Prostate gland (tissue), 2 donors: ENCODE measurements around the gene FKBP10. TPM values are rescaled to one million over a fixed set of nuclear protein-coding genes. Genes with fewer than 3 reads are reported as not detected.

ENCODE experiments used
- DNase-seq: peaks from one replicate; pipeline ENCODE4 v3.0.0-alpha.2; 2019; ENCODE audit warnings: low spot score
- H3K27ac ChIP-seq, 2 donors: fragments of 200-600 bp; sonication (generic); 2 replicates each; pipeline ENCODE4 v1.5.1; 2017 to 2019
- H3K27me3 ChIP-seq: fragments of 200-600 bp; sonication (generic); replicated peaks from 2 replicates; pipeline ENCODE4 v1.5.1; 2019; ENCODE audit not compliant: insufficient read depth
- H3K36me3 ChIP-seq, 2 donors: fragments of 200-600 bp; sonication (generic); 1 replicate in 1 of 2; 2 replicates in 1 of 2; pipeline versions ENCODE4 v1.5.1 to v1.8.1; 2017 to 2019
- H3K4me1 ChIP-seq: fragments of 200-600 bp; sonication (generic); replicated peaks from 2 replicates; pipeline ENCODE4 v1.5.1; 2019
- H3K4me3 ChIP-seq, 2 donors: fragments of 200-600 bp; sonication (generic); 2 replicates each; pipeline ENCODE4 v1.5.1; 2017 to 2019
- H3K9me3 ChIP-seq: fragments of 200-600 bp; sonication (generic); 2 replicates; pipeline ENCODE4 v1.5.1; 2017
- CTCF ChIP-seq, 4 experiments: fragments of 200-600 bp in 2 of 4; fragments of 450-650 bp in 2 of 4; sonication (generic) in 2 of 4; IDR thresholded peaks; 1 replicate in 3 of 4; 2 replicates in 1 of 4; pipeline ENCODE4 v1.5.1; 2016 to 2019; ENCODE audit warnings: antibody characterized with exemption in 4 of 4, mild to moderate bottlenecking in 2 of 4, moderate library complexity in 2 of 4
- POLR2A ChIP-seq: fragments of 450-650 bp; IDR thresholded peaks from one replicate; pipeline ENCODE4 v1.6.1; 2016; ENCODE audit warnings: antibody characterized with exemption, mild to moderate bottlenecking
- POLR2AphosphoS5 ChIP-seq: sonication (generic); formaldehyde crosslinking; IDR thresholded peaks from one replicate; pipeline ENCODE4 v1.6.1; 2017; ENCODE audit warnings: antibody characterized with exemption
- WGBS: methylation state at CpG from one replicate; pipeline ENCODE4 v1.1.5; 2018; 5-methylcytosine and 5-hydroxymethylcytosine counted together
- intact Hi-C: fragments of 100-400 bp; cut with DNase I; formaldehyde crosslinking; loops from one replicate; pipeline ENCODE4 v1.14.2; 2022
- total RNA-seq, 2 donors: library from RNA; depleted of rRNA; stranded (reverse); fragments of >200 nt; gene quantifications; one replicate each; pipeline ENCODE4 v1.1.0, GENCODE V29; 2016

The FKBP10 gene
- total RNA-seq, 2 donors from 2014 or later, result 24.5 to 50.2 TPM

- peaks cover 0 to 6% of the 10 kb centered on the region in 2 donors for H3K36me3 ChIP-seq
- H3K9me3 ChIP-seq, result no peaks in the 10 kb centered on the region
- no peaks in the 10 kb centered on the region for H3K4me1 ChIP-seq
- WGBS, result 81% methylated on average over 12 of the region's 12 CpGs
- H3K4me3 ChIP-seq, result no peak overlapping the region
- DNase-seq, result no peak
- H3K27me3 ChIP-seq, result no peaks in the 10 kb centered on the region
- TF ChIP-seq CTCF (IDR thresholded peaks at IDR 0.05), result no peak
- H3K27ac ChIP-seq, result no peak overlapping the region
- intact Hi-C loops, result no loop called here
Measured at GRCh38 chr17:41822216-41823140, 9.7 kb downstream of the FKBP10 start.

DNA sequence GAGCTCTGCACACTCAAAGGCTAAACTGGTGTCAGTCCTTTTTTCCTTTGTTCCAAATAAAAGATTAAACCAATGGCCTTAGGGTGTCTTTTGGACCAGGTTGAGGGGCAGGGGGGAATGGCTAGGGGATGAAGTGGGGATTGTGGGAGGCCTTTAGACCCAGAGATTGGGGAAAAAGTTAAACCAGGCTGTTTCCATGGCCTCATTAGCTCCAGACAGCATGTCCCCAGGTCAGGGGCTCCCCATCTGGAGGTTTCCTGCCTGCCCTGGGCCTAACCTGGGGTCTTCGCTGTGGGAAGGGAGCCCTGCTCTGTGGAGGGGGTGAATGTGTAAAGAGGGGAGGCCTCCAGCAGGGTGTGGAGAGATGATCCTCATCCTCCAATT lies 10.3 kb downstream of the FKBP10 start:
- no peak for DNase-seq
- 90% methylated on average over 1 of the region's 1 CpG for WGBS
- intact Hi-C loops, result no loop called here

GRCh38 chr17:41823580-41823979 lies 10.8 kb downstream of the FKBP10 start:
- Histone ChIP-seq H3K9me3 (no peaks in the 10 kb centered on the region), H3K4me3 (no peak overlapping the region), H3K27me3 (no peaks in the 10 kb centered on the region), H3K36me3 (peaks cover 5 to 6% of the 10 kb centered on the region in 2 donors), H3K4me1 (no peaks in the 10 kb centered on the region), H3K27ac (no peak overlapping the region)
- intact Hi-C loops, result no loop called here
- 85% methylated on average over 7 of the region's 7 CpGs for WGBS
- DNase-seq, result no peak
- TF ChIP-seq CTCF (IDR thresholded peaks at IDR 0.05), result no peak
- no peak for TF ChIP-seq POLR2AphosphoS5
- TF ChIP-seq POLR2A, result no peak

More for the DNA sequence above, 10.3 kb downstream of the FKBP10 start:
- Histone ChIP-seq H3K4me1 (no peaks in the 10 kb centered on the region), H3K27me3 (no peaks in the 10 kb centered on the region), H3K4me3 (no peak overlapping the region), H3K9me3 (no peaks in the 10 kb centered on the region), H3K36me3 (peaks cover under 1 to 6% of the 10 kb centered on the region in 2 donors), H3K27ac (no peak overlapping the region)
- TF ChIP-seq POLR2A (no peak), POLR2AphosphoS5 (no peak), CTCF (IDR thresholded peaks at IDR 0.05) (no peak)

DNA sequence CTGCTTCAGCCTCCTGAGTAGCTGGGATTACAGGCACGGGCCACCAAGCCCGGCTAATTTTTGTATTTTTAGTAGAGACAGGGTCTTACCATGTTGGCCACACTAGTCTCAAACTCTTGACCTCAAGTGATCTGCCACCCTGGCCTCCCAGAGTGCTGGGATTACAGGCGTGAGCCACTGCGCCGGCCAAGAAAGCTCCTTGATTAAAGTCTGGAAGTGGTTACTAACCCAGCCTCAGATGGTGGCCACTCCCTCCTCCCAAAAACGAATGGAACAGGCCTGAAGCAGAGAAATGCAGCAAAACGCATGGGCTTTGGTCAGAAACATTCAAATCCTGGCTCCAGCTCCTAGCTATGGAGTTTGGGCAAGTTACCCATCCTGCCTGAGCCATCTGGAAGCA lies 11.3 kb downstream of the FKBP10 start:
- no peak for TF ChIP-seq CTCF (IDR thresholded peaks at IDR 0.05)
- no peak for TF ChIP-seq POLR2AphosphoS5
- no peak for TF ChIP-seq POLR2A
- Histone ChIP-seq H3K36me3 (peaks cover 6 to 7% of the 10 kb centered on the region in 2 donors), H3K4me1 (no peaks in the 10 kb centered on the region), H3K4me3 (no peak overlapping the region), H3K27ac (no peak overlapping the region), H3K27me3 (no peaks in the 10 kb centered on the region), H3K9me3 (no peaks in the 10 kb centered on the region)
- WGBS, result 70% methylated on average over 7 of the region's 7 CpGs
- no peak for DNase-seq
- intact Hi-C loops, result no loop called here
